Activated naive CD8-positive, alpha-beta T cell treated with anti-CD3 and anti-CD28 coated beads, Interleukin-2, amount 10 ng/mL, durations not matched to agents 7 days and 5 days (primary cell): ENCODE results near the gene SWI5. TPM values are rescaled to one million over a fixed set of nuclear protein-coding genes. Genes with fewer than 3 reads are reported as not detected.

Experiments used
- ATAC-seq: fragments of 150-1000 bp; cut with Tn5 transposase; one replicate; pipeline ENCODE4 v1.10.0; 2021; ENCODE audit warnings: low read depth, moderate library complexity
- POLR2A ChIA-PET: fragments of 350-600 bp; sonication (Branson Sonifier 250); formaldehyde crosslinking; loops from one replicate; lab custom pipeline; 2021; ENCODE audit warnings: antibody characterized with exemption; lab: Charles Lee
- DNase-seq: peaks from one replicate; pipeline ENCODE4 v3.0.0; 2021
- H3K27ac Mint-ChIP-seq: one replicate; pipeline ENCODE4 v1.8.0; 2022; ENCODE audit warnings: mild to moderate bottlenecking, mixed read lengths
- H3K27me3 Mint-ChIP-seq: one replicate; pipeline ENCODE4 v1.8.0; 2022; ENCODE audit warnings: mild to moderate bottlenecking, moderate library complexity, mixed read lengths
- H3K36me3 Mint-ChIP-seq: one replicate; pipeline ENCODE4 v1.8.0; 2021; ENCODE audit warnings: mild to moderate bottlenecking, mixed read lengths
- H3K4me1 Mint-ChIP-seq: one replicate; pipeline ENCODE4 v1.8.0; 2021; ENCODE audit warnings: mixed read lengths
- H3K4me3 Mint-ChIP-seq: one replicate; pipeline ENCODE4 v1.8.0; 2022; ENCODE audit warnings: mild to moderate bottlenecking, moderate library complexity, mixed read lengths
- H3K9me3 Mint-ChIP-seq: one replicate; pipeline ENCODE4 v1.8.0; 2021; ENCODE audit warnings: mixed read lengths
- total RNA-seq, 2 experiments: library from RNA; stranded (reverse); gene quantifications; one replicate each; pipeline ENCODE4 v1.2.3, GENCODE V29; 2021

SWI5 gene
- total RNA-seq, 2 experiments from 2014 or later, result 12.3 to 14.3 TPM

GRCh38 chr9:128254855-128255759, 21.0 kb upstream of the SWI5 start:
- POLR2A ChIA-PET, result interaction anchor here (0.5 kb wide), 1 partner anchor 185 kb away, joined by 3 read pairs; no protein-coding TSS in a partner anchor
- peaks cover 3% of the 10 kb centered on the region for H3K36me3 Mint-ChIP-seq
- ATAC-seq, result no peak
- peak; percentile 66 for DNase-seq
- H3K4me3 Mint-ChIP-seq, result no peak overlapping the region
- no peak overlapping the region for H3K27ac Mint-ChIP-seq
- no peaks in the 10 kb centered on the region for H3K9me3 Mint-ChIP-seq
- peaks cover 4% of the 10 kb centered on the region for H3K4me1 Mint-ChIP-seq
- H3K27me3 Mint-ChIP-seq, result peaks cover 11% of the 10 kb centered on the region

- ATAC-seq (no peak), DNase-seq (no peak)
These were observed 18.8 kb upstream of the SWI5 start for GRCh38 chr9:128257086-128257825.

GRCh38 chr9:128257907-128258306, 18.2 kb upstream of the SWI5 start:
- Mint-ChIP-seq H3K4me3 (no peak overlapping the region), H3K36me3 (peaks cover 15% of the 10 kb centered on the region), H3K27ac (no peak overlapping the region), H3K27me3 (no peaks in the 10 kb centered on the region), H3K9me3 (no peaks in the 10 kb centered on the region), H3K4me1 (no peaks in the 10 kb centered on the region)
- POLR2A ChIA-PET, result interaction anchor here (0.6 kb wide), 1 partner anchor 9 kb away, joined by 3 read pairs; no protein-coding TSS in a partner anchor
- DNase-seq, result no peak
- no peak for ATAC-seq

More at GRCh38 chr9:128257086-128257825, 18.8 kb upstream of the SWI5 start:
- POLR2A ChIA-PET, result interaction anchor here (0.6 kb wide), 1 partner anchor 8 kb away, joined by 3 read pairs; no protein-coding TSS in a partner anchor
- Mint-ChIP-seq H3K27me3 (peaks cover 1% of the 10 kb centered on the region), H3K4me1 (no peaks in the 10 kb centered on the region), H3K36me3 (peaks cover 12% of the 10 kb centered on the region), H3K4me3 (no peak overlapping the region), H3K27ac (no peak overlapping the region), H3K9me3 (no peaks in the 10 kb centered on the region)

- Mint-ChIP-seq H3K27ac (no peak overlapping the region), H3K27me3 (no peaks in the 10 kb centered on the region), H3K36me3 (peaks cover 17% of the 10 kb centered on the region), H3K4me1 (no peaks in the 10 kb centered on the region), H3K4me3 (no peak overlapping the region), H3K9me3 (no peaks in the 10 kb centered on the region)
- ATAC-seq (no peak), DNase-seq (no peak)
- POLR2A ChIA-PET, result no interaction called here
These were observed 17.8 kb upstream of the SWI5 start for GRCh38 chr9:128258326-128258725.

- H3K27me3 Mint-ChIP-seq, result no peaks in the 10 kb centered on the region
- H3K27ac Mint-ChIP-seq, result no peak overlapping the region
- H3K9me3 Mint-ChIP-seq, result no peaks in the 10 kb centered on the region
- H3K4me1 Mint-ChIP-seq, result no peaks in the 10 kb centered on the region
- no peak overlapping the region for H3K4me3 Mint-ChIP-seq
- H3K36me3 Mint-ChIP-seq, result peaks cover 17% of the 10 kb centered on the region
- DNase-seq, result no peak
- POLR2A ChIA-PET, result no interaction called here
- no peak for ATAC-seq
These were observed 16.9 kb upstream of the SWI5 start for GRCh38 chr9:128259156-128259555.

GRCh38 chr9:128260340-128260739, 15.7 kb upstream of the SWI5 start:
- no peaks in the 10 kb centered on the region for H3K4me1 Mint-ChIP-seq
- no peaks in the 10 kb centered on the region for H3K9me3 Mint-ChIP-seq
- no peak for DNase-seq
- H3K4me3 Mint-ChIP-seq, result no peak overlapping the region
- H3K36me3 Mint-ChIP-seq, result peaks cover 25% of the 10 kb centered on the region
- no peak overlapping the region for H3K27ac Mint-ChIP-seq
- POLR2A ChIA-PET, result no interaction called here
- no peak for ATAC-seq
- H3K27me3 Mint-ChIP-seq, result no peaks in the 10 kb centered on the region

- H3K27me3 Mint-ChIP-seq, result no peaks in the 10 kb centered on the region
- no peak for ATAC-seq
- H3K9me3 Mint-ChIP-seq, result no peaks in the 10 kb centered on the region
- no peaks in the 10 kb centered on the region for H3K4me1 Mint-ChIP-seq
- no peak for DNase-seq
- peak overlapping the region; percentile 10 for H3K27ac Mint-ChIP-seq
- no peak overlapping the region for H3K4me3 Mint-ChIP-seq
- peaks cover 27% of the 10 kb centered on the region for H3K36me3 Mint-ChIP-seq
- POLR2A ChIA-PET, result interaction anchor here (0.8 kb wide), 1 partner anchor 72 kb away, joined by 3 read pairs; no protein-coding TSS in a partner anchor
These were observed 13.4 kb upstream of the SWI5 start for GRCh38 chr9:128262687-128263086.

GRCh38 chr9:128265348-128265847, 10.7 kb upstream of the SWI5 start:
- Mint-ChIP-seq H3K27me3 (no peaks in the 10 kb centered on the region), H3K9me3 (no peaks in the 10 kb centered on the region), H3K27ac (no peak overlapping the region), H3K36me3 (peaks cover 28% of the 10 kb centered on the region), H3K4me1 (no peaks in the 10 kb centered on the region), H3K4me3 (no peak overlapping the region)
- POLR2A ChIA-PET, result no interaction called here
- ATAC-seq (no peak), DNase-seq (no peak)

GRCh38 chr9:128266868-128267590, 9.0 kb upstream of the SWI5 start:
- ATAC-seq, result no peak
- no peak for DNase-seq
- POLR2A ChIA-PET, result no interaction called here
- no peak overlapping the region for H3K4me3 Mint-ChIP-seq
- H3K27me3 Mint-ChIP-seq, result no peaks in the 10 kb centered on the region
- H3K27ac Mint-ChIP-seq, result peak overlapping the region; percentile 30
- peaks cover 23% of the 10 kb centered on the region for H3K36me3 Mint-ChIP-seq
- no peaks in the 10 kb centered on the region for H3K4me1 Mint-ChIP-seq
- H3K9me3 Mint-ChIP-seq, result no peaks in the 10 kb centered on the region

- peaks cover 29% of the 10 kb centered on the region for H3K4me1 Mint-ChIP-seq
- no peak for ATAC-seq
- H3K27ac Mint-ChIP-seq, result no peak overlapping the region
- no peaks in the 10 kb centered on the region for H3K9me3 Mint-ChIP-seq
- no peak for DNase-seq
- no peak overlapping the region for H3K4me3 Mint-ChIP-seq
- peaks cover 19% of the 10 kb centered on the region for H3K36me3 Mint-ChIP-seq
- POLR2A ChIA-PET, result no interaction called here
- no peaks in the 10 kb centered on the region for H3K27me3 Mint-ChIP-seq
These were observed 5.0 kb upstream of the SWI5 start for GRCh38 chr9:128271112-128271511.

- H3K27ac Mint-ChIP-seq, result no peak overlapping the region
- peaks cover 19% of the 10 kb centered on the region for H3K36me3 Mint-ChIP-seq
- DNase-seq, result no peak
- H3K4me3 Mint-ChIP-seq, result no peak overlapping the region
- no peaks in the 10 kb centered on the region for H3K9me3 Mint-ChIP-seq
- no peak for ATAC-seq
- H3K27me3 Mint-ChIP-seq, result no peaks in the 10 kb centered on the region
- POLR2A ChIA-PET, result no interaction called here
- H3K4me1 Mint-ChIP-seq, result peaks cover 32% of the 10 kb centered on the region
These were observed 4.6 kb upstream of the SWI5 start for GRCh38 chr9:128271512-128271911.

GRCh38 chr9:128274245-128274644, 1.8 kb upstream of the SWI5 start:
- ATAC-seq (no peak), DNase-seq (no peak)
- peak overlapping the region; percentile 92 for H3K27ac Mint-ChIP-seq
- peaks cover 46% of the 10 kb centered on the region for H3K4me1 Mint-ChIP-seq
- peak overlapping the region; percentile 96 for H3K4me3 Mint-ChIP-seq
- POLR2A ChIA-PET, result interaction anchor here (1.0 kb wide), 1 partner anchor 24 kb away, joined by 3 read pairs; no protein-coding TSS in a partner anchor
- no peaks in the 10 kb centered on the region for H3K9me3 Mint-ChIP-seq
- peaks cover 15% of the 10 kb centered on the region for H3K36me3 Mint-ChIP-seq
- no peaks in the 10 kb centered on the region for H3K27me3 Mint-ChIP-seq
